GM23338 (cell line): ENCODE measurements around the gene CIB4. TPM values are rescaled to one million over a fixed set of nuclear protein-coding genes. Genes with fewer than 3 reads are reported as not detected.

Experiments
- ATAC-seq: fragments of 200-7000 bp; cut with Tn5 transposase; 3 replicates; pipeline ENCODE4 v1.9.1; 2020
- DNase-seq: peaks from one replicate; pipeline ENCODE4 v3.0.0-alpha.2; 2015; ENCODE audit warnings: low spot score
- H2AFZ ChIP-seq: fragments of 200-600 bp; sonication (generic); 2 replicates; pipeline ENCODE4 v1.8.0; 2016; ENCODE audit warnings: antibody characterized with exemption, mild to moderate bottlenecking, moderate library complexity
- H3F3A ChIP-seq: fragments of 200-600 bp; sonication (generic); replicated peaks from 2 replicates; pipeline ENCODE4 v1.8.0; 2017; ENCODE audit warnings: antibody characterized with exemption, mixed run types, low read depth
- H3K27ac ChIP-seq: fragments of 200-600 bp; sonication (generic); 2 replicates; pipeline ENCODE4 v1.6.1; 2016; ENCODE audit warnings: low read depth
- H3K27me3 ChIP-seq: fragments of 200-600 bp; sonication (generic); 2 replicates; pipeline ENCODE4 v1.8.0; 2016; ENCODE audit warnings: mild to moderate bottlenecking, mixed run types, moderate library complexity; ENCODE audit not compliant: insufficient read depth
- H3K36me3 ChIP-seq: fragments of 200-600 bp; sonication (generic); 2 replicates; pipeline ENCODE4 v1.8.0; 2016; ENCODE audit warnings: mild to moderate bottlenecking; ENCODE audit not compliant: insufficient read depth
- H3K4me1 ChIP-seq: fragments of 200-600 bp; sonication (generic); 2 replicates; pipeline ENCODE4 v1.8.0; 2016; ENCODE audit warnings: mild to moderate bottlenecking, moderate library complexity; ENCODE audit not compliant: insufficient read depth
- H3K4me2 ChIP-seq: fragments of 200-600 bp; sonication (generic); 2 replicates; pipeline ENCODE4 v1.7.1; 2017; ENCODE audit warnings: mixed run types
- H3K4me3 ChIP-seq: fragments of 200-600 bp; sonication (generic); 2 replicates; pipeline ENCODE4 v1.6.1; 2016; ENCODE audit warnings: mixed run types
- H3K79me2 ChIP-seq: fragments of 200-600 bp; sonication (generic); replicated peaks from 2 replicates; pipeline ENCODE4 v1.8.0; 2017; ENCODE audit warnings: mild to moderate bottlenecking; ENCODE audit not compliant: insufficient read depth
- H3K9me2 ChIP-seq: fragments of 200-600 bp; sonication (generic); 2 replicates; pipeline ENCODE4 v1.8.0; 2017; ENCODE audit not compliant: insufficient read depth
- H4K20me1 ChIP-seq: fragments of 200-600 bp; sonication (generic); replicated peaks from 2 replicates; pipeline ENCODE4 v1.8.0; 2017; ENCODE audit warnings: mild to moderate bottlenecking; ENCODE audit not compliant: insufficient read depth
- H3K27ac Mint-ChIP-seq: 2 replicates; pipeline ENCODE4 v1.8.0; 2020; ENCODE audit warnings: inconsistent platforms, mild to moderate bottlenecking, moderate library complexity, mixed read lengths
- H3K27me3 Mint-ChIP-seq: 3 replicates; pipeline ENCODE4 v1.8.0; 2022; ENCODE audit warnings: low read depth, mild to moderate bottlenecking, moderate library complexity, mixed read lengths, inconsistent platforms; ENCODE audit not compliant: insufficient read depth, poor library complexity
- H3K36me3 Mint-ChIP-seq: 3 replicates; pipeline ENCODE4 v1.8.0; 2021; ENCODE audit warnings: low read depth, mild to moderate bottlenecking, inconsistent platforms, moderate library complexity, mixed read lengths
- H3K4me1 Mint-ChIP-seq: 3 replicates; pipeline ENCODE4 v1.8.0; 2020; ENCODE audit warnings: mild to moderate bottlenecking, inconsistent platforms, mixed read lengths
- H3K4me3 Mint-ChIP-seq: 3 replicates; pipeline ENCODE4 v1.8.0; 2021; ENCODE audit warnings: moderate library complexity, mild to moderate bottlenecking, inconsistent platforms, mixed read lengths
- H3K9me3 Mint-ChIP-seq: 3 replicates; pipeline ENCODE4 v1.8.0; 2020; ENCODE audit warnings: moderate library complexity, mild to moderate bottlenecking, inconsistent platforms, mixed read lengths
- CREB1 ChIP-seq: fragments of 250-450 bp; sonication (Bioruptor Pico); IDR thresholded peaks from 2 replicates; pipeline ENCODE4 v1.5.0; 2020; ENCODE audit warnings: low read depth, mild to moderate bottlenecking, moderate library complexity
- EZH2 ChIP-seq: fragments of 200-600 bp; sonication (generic); IDR thresholded peaks from one replicate; pipeline ENCODE4 v1.8.0; 2017; ENCODE audit warnings: antibody characterized with exemption, mild to moderate bottlenecking, low read depth; ENCODE audit not compliant: unreplicated experiment
- EZH2phosphoT487 ChIP-seq: fragments of 200-600 bp; sonication (generic); IDR thresholded peaks from one replicate; pipeline ENCODE4 v1.8.1; 2018; ENCODE audit warnings: antibody characterized with exemption; ENCODE audit not compliant: unreplicated experiment
- JUNB ChIP-seq: IDR thresholded peaks from one replicate; pipeline ENCODE4 v1.6.1; 2016; ENCODE audit warnings: antibody characterized with exemption; ENCODE audit not compliant: unreplicated experiment
- NANOG ChIP-seq: IDR thresholded peaks from 2 replicates; pipeline ENCODE4 v1.6.1; 2016; ENCODE audit warnings: antibody characterized with exemption, borderline replicate concordance
- POLR2AphosphoS5 ChIP-seq: IDR thresholded peaks from 2 replicates; pipeline ENCODE4 v1.6.1; 2016; ENCODE audit warnings: antibody characterized with exemption, low read depth
- STAT1 ChIP-seq: IDR thresholded peaks from one replicate; pipeline ENCODE4 v1.6.1; 2016; ENCODE audit warnings: antibody characterized with exemption; ENCODE audit not compliant: unreplicated experiment
- ZNF114 ChIP-seq: fragments of 250-450 bp; sonication (Bioruptor Pico); IDR thresholded peaks from 2 replicates; pipeline ENCODE4 v1.5.0; 2020; ENCODE audit warnings: mild to moderate bottlenecking, moderate library complexity
- ZNF331 ChIP-seq: fragments of 250-450 bp; sonication (Bioruptor Pico); IDR thresholded peaks from 2 replicates; pipeline ENCODE4 v1.5.0; 2020; ENCODE audit warnings: low read depth, mild to moderate bottlenecking, moderate library complexity
- polyA plus RNA-seq: library from polyadenylated mRNA; unstranded; fragments of >200 nt; fragmentation: Nextera tagmentation; extraction: Ambion mirVana; gene quantifications from 2 replicates; pipeline ENCODE4 v1.2.1, GENCODE V29; 2016
- total RNA-seq: library from RNA; depleted of rRNA; stranded (reverse); fragments of >200 nt; shearing (Covaris generic); gene quantifications from 2 replicates; pipeline ENCODE4 v1.2.3, GENCODE V29; 2014
- TF ChIP-seq, protein P1 (sequence below): IDR thresholded peaks from one replicate; pipeline ENCODE4 v1.6.1; 2018; ENCODE audit warnings: antibody characterized with exemption; ENCODE audit not compliant: unreplicated experiment
- TF ChIP-seq, protein P2 (sequence below): fragments of 250-450 bp; sonication (Bioruptor Pico); IDR thresholded peaks from 2 replicates; pipeline ENCODE4 v1.5.0; 2020; ENCODE audit warnings: mild to moderate bottlenecking, moderate library complexity
- TF ChIP-seq, protein P3 (sequence below), 2 experiments: fragments of 200-600 bp in 1 of 2; sonication (generic) in 1 of 2; conservative IDR thresholded peaks; 2 replicates each; pipeline versions ENCODE4 v1.5.1 to v1.6.1; 2016 to 2017; ENCODE audit warnings: antibody characterized with exemption in 2 of 2, low read depth in 2 of 2, mild to moderate bottlenecking in 2 of 2, moderate library complexity in 1 of 2
- TF ChIP-seq, protein P4 (sequence below): IDR thresholded peaks from 2 replicates; pipeline ENCODE4 v1.6.1; 2016; ENCODE audit warnings: antibody characterized with exemption

Gene CIB4
- total and polyA plus RNA-seq, 2 experiments from 2014 or later = not detected

DNA sequence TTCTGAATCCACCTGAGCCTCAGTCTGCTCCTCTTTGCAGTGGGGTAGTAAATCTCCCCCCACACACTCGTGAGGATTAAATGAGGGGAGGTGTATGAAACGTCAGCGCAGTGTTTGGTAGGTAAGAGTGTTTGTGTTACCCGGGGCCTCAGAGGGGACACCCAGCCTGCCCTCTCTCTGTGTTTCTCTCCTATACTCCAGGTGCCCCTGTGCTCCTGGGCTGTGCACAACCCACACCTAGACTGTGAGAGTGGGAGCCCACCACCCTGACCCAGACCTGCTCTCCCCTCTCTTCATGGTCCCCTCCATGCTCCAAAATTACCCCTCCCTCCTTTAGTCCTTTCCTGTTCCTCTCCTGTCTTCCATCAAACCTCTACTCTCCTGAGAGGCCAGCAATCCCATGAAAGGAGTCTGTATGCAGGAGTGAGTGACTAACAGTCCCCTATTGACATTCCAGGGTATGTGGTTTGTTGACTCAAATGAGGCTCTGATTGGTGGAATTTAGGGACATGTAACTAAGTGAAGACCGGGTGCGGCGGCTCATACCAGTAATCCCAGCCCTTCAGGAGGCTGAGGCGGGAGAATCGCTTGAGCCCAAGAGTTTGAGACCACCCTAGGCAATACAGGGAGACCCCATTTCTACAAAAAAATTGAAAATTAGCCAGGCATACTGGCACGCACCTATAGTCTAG, 10.4 kb downstream of the CIB4 start:
- TF ChIP-seq, protein P1, sequence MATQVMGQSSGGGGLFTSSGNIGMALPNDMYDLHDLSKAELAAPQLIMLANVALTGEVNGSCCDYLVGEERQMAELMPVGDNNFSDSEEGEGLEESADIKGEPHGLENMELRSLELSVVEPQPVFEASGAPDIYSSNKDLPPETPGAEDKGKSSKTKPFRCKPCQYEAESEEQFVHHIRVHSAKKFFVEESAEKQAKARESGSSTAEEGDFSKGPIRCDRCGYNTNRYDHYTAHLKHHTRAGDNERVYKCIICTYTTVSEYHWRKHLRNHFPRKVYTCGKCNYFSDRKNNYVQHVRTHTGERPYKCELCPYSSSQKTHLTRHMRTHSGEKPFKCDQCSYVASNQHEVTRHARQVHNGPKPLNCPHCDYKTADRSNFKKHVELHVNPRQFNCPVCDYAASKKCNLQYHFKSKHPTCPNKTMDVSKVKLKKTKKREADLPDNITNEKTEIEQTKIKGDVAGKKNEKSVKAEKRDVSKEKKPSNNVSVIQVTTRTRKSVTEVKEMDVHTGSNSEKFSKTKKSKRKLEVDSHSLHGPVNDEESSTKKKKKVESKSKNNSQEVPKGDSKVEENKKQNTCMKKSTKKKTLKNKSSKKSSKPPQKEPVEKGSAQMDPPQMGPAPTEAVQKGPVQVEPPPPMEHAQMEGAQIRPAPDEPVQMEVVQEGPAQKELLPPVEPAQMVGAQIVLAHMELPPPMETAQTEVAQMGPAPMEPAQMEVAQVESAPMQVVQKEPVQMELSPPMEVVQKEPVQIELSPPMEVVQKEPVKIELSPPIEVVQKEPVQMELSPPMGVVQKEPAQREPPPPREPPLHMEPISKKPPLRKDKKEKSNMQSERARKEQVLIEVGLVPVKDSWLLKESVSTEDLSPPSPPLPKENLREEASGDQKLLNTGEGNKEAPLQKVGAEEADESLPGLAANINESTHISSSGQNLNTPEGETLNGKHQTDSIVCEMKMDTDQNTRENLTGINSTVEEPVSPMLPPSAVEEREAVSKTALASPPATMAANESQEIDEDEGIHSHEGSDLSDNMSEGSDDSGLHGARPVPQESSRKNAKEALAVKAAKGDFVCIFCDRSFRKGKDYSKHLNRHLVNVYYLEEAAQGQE = no peak
- TF ChIP-seq NANOG (no peak), ZNF114 (CRISPR knock-in tag) (no peak), EZH2 (no peak), CREB1 (CRISPR knock-in tag) (no peak), STAT1 (no peak), POLR2AphosphoS5 (no peak), ZNF331 (CRISPR knock-in tag) (no peak), JUNB (no peak), EZH2phosphoT487 (no peak)
- TF ChIP-seq, protein P2, sequence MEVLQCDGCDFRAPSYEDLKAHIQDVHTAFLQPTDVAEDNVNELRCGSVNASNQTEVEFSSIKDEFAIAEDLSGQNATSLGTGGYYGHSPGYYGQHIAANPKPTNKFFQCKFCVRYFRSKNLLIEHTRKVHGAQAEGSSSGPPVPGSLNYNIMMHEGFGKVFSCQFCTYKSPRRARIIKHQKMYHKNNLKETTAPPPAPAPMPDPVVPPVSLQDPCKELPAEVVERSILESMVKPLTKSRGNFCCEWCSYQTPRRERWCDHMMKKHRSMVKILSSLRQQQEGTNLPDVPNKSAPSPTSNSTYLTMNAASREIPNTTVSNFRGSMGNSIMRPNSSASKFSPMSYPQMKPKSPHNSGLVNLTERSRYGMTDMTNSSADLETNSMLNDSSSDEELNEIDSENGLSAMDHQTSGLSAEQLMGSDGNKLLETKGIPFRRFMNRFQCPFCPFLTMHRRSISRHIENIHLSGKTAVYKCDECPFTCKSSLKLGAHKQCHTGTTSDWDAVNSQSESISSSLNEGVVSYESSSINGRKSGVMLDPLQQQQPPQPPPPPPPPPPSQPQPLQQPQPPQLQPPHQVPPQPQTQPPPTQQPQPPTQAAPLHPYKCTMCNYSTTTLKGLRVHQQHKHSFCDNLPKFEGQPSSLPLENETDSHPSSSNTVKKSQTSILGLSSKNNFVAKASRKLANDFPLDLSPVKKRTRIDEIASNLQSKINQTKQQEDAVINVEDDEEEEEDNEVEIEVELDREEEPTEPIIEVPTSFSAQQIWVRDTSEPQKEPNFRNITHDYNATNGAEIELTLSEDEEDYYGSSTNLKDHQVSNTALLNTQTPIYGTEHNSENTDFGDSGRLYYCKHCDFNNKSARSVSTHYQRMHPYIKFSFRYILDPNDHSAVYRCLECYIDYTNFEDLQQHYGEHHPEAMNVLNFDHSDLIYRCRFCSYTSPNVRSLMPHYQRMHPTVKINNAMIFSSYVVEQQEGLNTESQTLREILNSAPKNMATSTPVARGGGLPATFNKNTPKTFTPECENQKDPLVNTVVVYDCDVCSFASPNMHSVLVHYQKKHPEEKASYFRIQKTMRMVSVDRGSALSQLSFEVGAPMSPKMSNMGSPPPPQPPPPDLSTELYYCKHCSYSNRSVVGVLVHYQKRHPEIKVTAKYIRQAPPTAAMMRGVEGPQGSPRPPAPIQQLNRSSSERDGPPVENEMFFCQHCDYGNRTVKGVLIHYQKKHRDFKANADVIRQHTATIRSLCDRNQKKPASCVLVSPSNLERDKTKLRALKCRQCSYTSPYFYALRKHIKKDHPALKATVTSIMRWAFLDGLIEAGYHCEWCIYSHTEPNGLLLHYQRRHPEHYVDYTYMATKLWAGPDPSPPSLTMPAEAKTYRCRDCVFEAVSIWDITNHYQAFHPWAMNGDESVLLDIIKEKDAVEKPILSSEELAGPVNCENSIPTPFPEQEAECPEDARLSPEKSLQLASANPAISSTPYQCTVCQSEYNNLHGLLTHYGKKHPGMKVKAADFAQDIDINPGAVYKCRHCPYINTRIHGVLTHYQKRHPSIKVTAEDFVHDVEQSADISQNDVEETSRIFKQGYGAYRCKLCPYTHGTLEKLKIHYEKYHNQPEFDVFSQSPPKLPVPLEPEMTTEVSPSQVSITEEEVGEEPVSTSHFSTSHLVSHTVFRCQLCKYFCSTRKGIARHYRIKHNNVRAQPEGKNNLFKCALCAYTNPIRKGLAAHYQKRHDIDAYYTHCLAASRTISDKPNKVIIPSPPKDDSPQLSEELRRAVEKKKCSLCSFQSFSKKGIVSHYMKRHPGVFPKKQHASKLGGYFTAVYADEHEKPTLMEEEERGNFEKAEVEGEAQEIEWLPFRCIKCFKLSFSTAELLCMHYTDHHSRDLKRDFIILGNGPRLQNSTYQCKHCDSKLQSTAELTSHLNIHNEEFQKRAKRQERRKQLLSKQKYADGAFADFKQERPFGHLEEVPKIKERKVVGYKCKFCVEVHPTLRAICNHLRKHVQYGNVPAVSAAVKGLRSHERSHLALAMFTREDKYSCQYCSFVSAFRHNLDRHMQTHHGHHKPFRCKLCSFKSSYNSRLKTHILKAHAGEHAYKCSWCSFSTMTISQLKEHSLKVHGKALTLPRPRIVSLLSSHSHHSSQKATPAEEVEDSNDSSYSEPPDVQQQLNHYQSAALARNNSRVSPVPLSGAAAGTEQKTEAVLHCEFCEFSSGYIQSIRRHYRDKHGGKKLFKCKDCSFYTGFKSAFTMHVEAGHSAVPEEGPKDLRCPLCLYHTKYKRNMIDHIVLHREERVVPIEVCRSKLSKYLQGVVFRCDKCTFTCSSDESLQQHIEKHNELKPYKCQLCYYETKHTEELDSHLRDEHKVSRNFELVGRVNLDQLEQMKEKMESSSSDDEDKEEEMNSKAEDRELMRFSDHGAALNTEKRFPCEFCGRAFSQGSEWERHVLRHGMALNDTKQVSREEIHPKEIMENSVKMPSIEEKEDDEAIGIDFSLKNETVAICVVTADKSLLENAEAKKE (CRISPR knock-in tag) = no peak
- TF ChIP-seq, protein P3, sequence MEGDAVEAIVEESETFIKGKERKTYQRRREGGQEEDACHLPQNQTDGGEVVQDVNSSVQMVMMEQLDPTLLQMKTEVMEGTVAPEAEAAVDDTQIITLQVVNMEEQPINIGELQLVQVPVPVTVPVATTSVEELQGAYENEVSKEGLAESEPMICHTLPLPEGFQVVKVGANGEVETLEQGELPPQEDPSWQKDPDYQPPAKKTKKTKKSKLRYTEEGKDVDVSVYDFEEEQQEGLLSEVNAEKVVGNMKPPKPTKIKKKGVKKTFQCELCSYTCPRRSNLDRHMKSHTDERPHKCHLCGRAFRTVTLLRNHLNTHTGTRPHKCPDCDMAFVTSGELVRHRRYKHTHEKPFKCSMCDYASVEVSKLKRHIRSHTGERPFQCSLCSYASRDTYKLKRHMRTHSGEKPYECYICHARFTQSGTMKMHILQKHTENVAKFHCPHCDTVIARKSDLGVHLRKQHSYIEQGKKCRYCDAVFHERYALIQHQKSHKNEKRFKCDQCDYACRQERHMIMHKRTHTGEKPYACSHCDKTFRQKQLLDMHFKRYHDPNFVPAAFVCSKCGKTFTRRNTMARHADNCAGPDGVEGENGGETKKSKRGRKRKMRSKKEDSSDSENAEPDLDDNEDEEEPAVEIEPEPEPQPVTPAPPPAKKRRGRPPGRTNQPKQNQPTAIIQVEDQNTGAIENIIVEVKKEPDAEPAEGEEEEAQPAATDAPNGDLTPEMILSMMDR (conservative IDR thresholded peaks at IDR 0.05; ENCODE audit: low read depth in 2 of 2) = no peak
- TF ChIP-seq, protein P4, sequence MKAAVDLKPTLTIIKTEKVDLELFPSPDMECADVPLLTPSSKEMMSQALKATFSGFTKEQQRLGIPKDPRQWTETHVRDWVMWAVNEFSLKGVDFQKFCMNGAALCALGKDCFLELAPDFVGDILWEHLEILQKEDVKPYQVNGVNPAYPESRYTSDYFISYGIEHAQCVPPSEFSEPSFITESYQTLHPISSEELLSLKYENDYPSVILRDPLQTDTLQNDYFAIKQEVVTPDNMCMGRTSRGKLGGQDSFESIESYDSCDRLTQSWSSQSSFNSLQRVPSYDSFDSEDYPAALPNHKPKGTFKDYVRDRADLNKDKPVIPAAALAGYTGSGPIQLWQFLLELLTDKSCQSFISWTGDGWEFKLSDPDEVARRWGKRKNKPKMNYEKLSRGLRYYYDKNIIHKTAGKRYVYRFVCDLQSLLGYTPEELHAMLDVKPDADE = no peak
- no peaks in the 10 kb centered on the region for H3K79me2 ChIP-seq
- H3K36me3 ChIP-seq = no peaks in the 10 kb centered on the region
- no peak overlapping the region for H3K4me3 ChIP-seq
- no peaks in the 10 kb centered on the region for H3K9me3 Mint-ChIP-seq
- no peak overlapping the region for H3K27ac Mint-ChIP-seq
- ATAC-seq (peak; percentile 81), DNase-seq (peak; percentile 52)
- no peaks in the 10 kb centered on the region for H3K27me3 ChIP-seq
- no peak overlapping the region for H3K27ac ChIP-seq
- H3F3A ChIP-seq = no peaks in the 10 kb centered on the region
- H3K27me3 Mint-ChIP-seq = peaks cover 10% of the 10 kb centered on the region
- H3K4me1 Mint-ChIP-seq = peaks cover 4% of the 10 kb centered on the region; the same call in 2 of the 3 replicates
- H2AFZ ChIP-seq = no peak overlapping the region
- no peak overlapping the region for H3K4me3 Mint-ChIP-seq
- H3K4me1 ChIP-seq = no peaks in the 10 kb centered on the region
- no peaks in the 10 kb centered on the region for H3K36me3 Mint-ChIP-seq
- H3K9me2 ChIP-seq = no peaks in the 10 kb centered on the region
- H3K4me2 ChIP-seq = no peak overlapping the region
- H4K20me1 ChIP-seq = no peaks in the 10 kb centered on the region
